Choroid plexus epithelial cell (primary cell): Measurements from ENCODE around the gene RIMBP2.

Experiments
- DNase-seq: peaks from one replicate; pipeline ENCODE4 v3.0.0-alpha.2; 2010; ENCODE audit warnings: low read depth
- H3K4me3 ChIP-seq: 2 replicates; pipeline ENCODE4 v1.5.1; 2011; ENCODE audit warnings: low read depth, mild to moderate bottlenecking, control low read depth, low read length, moderate library complexity
- TF ChIP-seq, protein P1 (sequence below): conservative IDR thresholded peaks from 2 replicates; pipeline ENCODE4 v1.5.1; 2011; ENCODE audit warnings: low read depth, mild to moderate bottlenecking, control low read depth, inconsistent platforms, low read length, moderate library complexity

RIMBP2 gene

DNA sequence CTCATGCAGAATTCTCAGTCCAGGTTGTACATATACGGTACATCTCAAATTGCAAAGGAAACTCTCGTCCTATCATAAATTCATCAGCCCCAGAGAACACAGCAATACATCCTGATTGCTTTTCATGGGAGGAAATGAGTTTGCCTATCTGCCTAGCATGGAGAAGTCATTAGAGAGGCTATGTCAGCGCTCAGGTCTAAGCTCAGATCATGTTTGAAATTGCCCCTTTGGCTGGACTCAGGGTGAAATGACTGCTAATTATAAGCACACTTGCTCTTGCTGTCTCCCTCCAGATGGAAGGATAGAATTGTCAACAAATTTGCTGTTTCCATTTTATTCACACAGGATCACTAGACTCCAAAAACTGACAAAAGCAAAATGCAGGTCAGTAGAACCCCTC, 178.4 kb downstream of the RIMBP2 start:
- no peak overlapping the region for H3K4me3 ChIP-seq
- TF ChIP-seq, protein P1, sequence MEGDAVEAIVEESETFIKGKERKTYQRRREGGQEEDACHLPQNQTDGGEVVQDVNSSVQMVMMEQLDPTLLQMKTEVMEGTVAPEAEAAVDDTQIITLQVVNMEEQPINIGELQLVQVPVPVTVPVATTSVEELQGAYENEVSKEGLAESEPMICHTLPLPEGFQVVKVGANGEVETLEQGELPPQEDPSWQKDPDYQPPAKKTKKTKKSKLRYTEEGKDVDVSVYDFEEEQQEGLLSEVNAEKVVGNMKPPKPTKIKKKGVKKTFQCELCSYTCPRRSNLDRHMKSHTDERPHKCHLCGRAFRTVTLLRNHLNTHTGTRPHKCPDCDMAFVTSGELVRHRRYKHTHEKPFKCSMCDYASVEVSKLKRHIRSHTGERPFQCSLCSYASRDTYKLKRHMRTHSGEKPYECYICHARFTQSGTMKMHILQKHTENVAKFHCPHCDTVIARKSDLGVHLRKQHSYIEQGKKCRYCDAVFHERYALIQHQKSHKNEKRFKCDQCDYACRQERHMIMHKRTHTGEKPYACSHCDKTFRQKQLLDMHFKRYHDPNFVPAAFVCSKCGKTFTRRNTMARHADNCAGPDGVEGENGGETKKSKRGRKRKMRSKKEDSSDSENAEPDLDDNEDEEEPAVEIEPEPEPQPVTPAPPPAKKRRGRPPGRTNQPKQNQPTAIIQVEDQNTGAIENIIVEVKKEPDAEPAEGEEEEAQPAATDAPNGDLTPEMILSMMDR, result no peak

DNA sequence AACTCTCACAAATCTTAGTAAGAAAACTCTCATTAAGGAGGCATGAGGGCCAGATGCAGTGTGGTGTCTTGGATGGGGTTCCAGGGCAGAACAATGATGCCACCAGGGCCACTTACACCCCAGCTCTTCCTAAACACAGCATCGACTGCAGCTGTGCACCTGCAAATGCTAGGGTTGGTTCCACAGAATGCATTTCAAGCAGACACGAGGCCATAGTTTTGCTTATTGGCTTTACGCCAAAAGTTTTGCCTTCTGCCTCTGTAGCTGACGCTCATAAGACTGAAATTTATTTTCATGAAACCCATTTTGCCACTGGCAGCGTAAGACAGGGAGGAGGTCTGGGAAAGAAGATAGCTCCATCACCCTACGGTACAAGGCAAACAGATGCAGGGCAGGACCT, 179.0 kb downstream of the RIMBP2 start:
- no peak for DNase-seq
- TF ChIP-seq, protein P1, result no peak
- no peak overlapping the region for H3K4me3 ChIP-seq

More for the DNA sequence above, 178.4 kb downstream of the RIMBP2 start:
- DNase-seq, result no peak

DNA sequence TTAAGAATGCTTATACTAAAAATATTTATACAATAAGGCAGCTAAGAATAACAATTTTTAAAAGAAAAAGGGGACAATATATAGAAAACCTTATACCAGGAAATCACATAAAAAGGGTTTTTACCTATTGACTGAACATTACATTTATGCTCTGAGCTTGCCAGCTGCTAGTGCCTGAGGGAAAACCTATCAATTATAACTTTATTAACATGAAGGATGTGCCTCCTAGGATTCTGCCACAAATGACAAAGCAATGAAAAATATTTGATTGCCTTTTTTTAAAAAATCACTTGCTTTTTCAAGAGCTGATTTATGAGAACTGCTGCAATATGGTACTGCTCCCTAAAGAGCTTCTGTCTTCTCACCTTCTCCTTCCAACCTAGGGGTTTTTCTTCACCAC, 185.7 kb downstream of the RIMBP2 start:
- H3K4me3 ChIP-seq, result no peak overlapping the region
- no peak for DNase-seq
- TF ChIP-seq, protein P1, result no peak

DNA sequence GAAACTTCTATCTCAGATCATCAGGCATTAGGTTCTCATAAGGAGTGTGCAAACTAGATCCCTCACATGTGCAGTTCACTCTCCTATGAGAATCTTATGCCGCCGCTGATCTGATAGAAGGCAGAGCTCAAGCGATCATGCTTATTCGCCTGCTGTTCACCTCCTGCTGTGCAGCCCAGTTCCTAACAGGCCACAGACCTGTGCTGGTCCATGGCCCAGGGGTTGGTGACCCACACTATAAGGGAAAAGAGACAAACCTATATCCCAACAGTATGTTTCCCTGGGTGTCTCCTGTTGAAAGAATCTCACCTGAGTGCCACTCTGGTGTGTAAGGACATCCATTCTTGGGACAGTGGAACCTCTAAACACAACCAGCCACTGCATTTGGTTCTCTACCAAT, 186.3 kb downstream of the RIMBP2 start:
- no peak for DNase-seq
- TF ChIP-seq, protein P1, result no peak
- H3K4me3 ChIP-seq, result no peak overlapping the region

DNA sequence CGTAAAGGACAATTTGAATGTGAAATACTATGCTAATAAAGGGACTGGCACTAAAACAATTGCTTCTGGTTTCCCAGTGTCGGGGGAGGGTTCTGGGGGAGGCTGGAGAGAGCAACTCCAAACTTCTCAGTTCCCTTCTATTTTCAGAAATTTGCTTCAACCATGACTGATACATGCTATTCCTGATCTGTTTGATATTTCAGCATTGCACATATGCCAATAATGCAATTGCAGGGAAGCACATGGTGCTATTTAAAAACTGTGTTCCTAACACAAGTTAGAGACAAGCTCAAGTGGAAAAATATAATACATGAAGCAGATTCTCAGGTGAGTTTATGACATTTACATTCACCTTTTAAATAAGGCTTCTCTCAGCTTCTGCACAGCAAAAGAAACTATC, 188.9 kb downstream of the RIMBP2 start:
- TF ChIP-seq, protein P1, result no peak
- DNase-seq, result no peak
- H3K4me3 ChIP-seq, result no peak overlapping the region

DNA sequence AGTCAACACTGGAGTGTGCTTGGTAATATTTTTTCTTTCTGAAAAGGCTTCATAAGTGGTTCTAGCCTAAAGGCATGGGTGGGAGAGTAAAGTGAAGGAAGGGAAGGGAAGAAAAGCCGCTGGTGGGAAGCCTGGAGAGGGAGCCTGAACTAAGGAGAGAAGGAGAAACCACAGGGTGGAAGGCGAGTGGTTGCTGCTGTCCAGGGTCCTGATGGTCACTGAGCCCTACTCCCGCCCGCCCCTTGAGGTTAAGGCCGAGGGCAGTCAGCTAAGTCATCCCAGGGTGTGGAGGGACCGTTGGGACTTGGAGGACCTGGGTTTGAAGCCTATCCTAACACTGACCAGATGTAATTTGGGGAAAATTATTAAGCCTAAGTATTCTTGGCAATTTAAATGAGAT, 189.3 kb downstream of the RIMBP2 start:
- no peak overlapping the region for H3K4me3 ChIP-seq
- no peak for DNase-seq
- TF ChIP-seq, protein P1, result no peak

DNA sequence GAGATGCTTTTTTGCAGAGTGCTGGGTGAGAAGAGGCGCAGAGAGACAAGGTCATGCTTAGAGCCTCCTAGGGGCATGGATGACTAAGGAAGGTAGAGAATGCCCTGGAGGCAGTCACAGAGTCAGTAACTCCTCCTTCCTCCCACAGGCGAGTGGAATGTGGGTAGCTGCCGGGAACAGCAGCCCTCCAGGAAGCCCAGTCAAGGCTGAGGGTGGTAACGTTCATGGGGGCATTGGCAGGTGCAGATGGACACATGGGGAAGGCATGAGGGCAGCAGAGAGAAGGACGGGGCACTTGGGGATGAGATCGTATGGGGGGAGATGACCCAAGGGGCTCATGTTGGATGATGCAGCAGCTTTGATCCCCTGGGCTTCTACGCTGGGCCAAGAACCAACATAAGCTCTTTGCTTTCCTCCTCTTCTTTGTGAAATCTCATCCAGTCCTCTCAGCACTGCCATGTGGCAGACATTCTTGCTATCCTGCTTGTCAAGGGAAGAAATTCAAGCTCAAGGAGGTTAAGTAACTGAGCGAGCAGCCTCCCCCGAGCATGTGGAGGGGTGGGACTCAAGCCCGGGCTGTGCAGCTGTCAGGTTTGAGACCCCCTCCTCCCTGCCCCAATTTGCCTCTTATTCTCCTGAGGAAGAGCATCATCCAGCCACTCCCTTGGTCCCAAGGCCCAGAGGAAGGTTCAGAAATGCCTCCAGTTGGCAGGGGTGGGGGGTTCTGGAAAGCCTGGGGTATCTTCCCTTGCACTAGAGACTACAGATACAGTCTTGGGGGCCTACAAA, 190.5 kb downstream of the RIMBP2 start:
- DNase-seq, result no peak
- TF ChIP-seq, protein P1, result no peak
- no peak overlapping the region for H3K4me3 ChIP-seq
